ENCODE measurements around the gene CAMK2D.

Gene CAMK2D

GRCh38 chr4:113438596-113438995 lies 322.9 kb downstream of the CAMK2D start:
- DNase-seq (ENCODE audit: low read depth) = no peak

GRCh38 chr4:113437129-113437528 lies 324.4 kb downstream of the CAMK2D start:
- DNase-seq (ENCODE audit: low read depth) = no peak

GRCh38 chr4:113436360-113436759 lies 325.2 kb downstream of the CAMK2D start:
- DNase-seq (ENCODE audit: low read depth) = no peak

GRCh38 chr4:113435893-113436292 lies 325.6 kb downstream of the CAMK2D start:
- DNase-seq (ENCODE audit: low read depth) = no peak

GRCh38 chr4:113434247-113434587 lies 327.3 kb downstream of the CAMK2D start:
- DNase-seq (ENCODE audit: low read depth) = no peak

- DNase-seq (ENCODE audit: low read depth) = no peak
Measured at GRCh38 chr4:113433536-113434246, 327.8 kb downstream of the CAMK2D start.

GRCh38 chr4:113433116-113433515 lies 328.4 kb downstream of the CAMK2D start:
- no peak for DNase-seq (ENCODE audit: low read depth)

GRCh38 chr4:113423631-113424030 lies 337.9 kb downstream of the CAMK2D start:
- DNase-seq (ENCODE audit: low read depth) = no peak

GRCh38 chr4:113420938-113421337 lies 340.6 kb downstream of the CAMK2D start:
- DNase-seq (ENCODE audit: low read depth) = no peak

- no peak for DNase-seq (ENCODE audit: low read depth)
Measured at GRCh38 chr4:113419631-113420030, 341.9 kb downstream of the CAMK2D start.

- no peak for DNase-seq (ENCODE audit: low read depth)
Measured at GRCh38 chr4:113411496-113411938, 350.0 kb downstream of the CAMK2D start.

- DNase-seq (ENCODE audit: low read depth) = no peak
Measured at GRCh38 chr4:113410686-113411085, 350.9 kb downstream of the CAMK2D start.

- no peak for DNase-seq (ENCODE audit: low read depth)
Measured at GRCh38 chr4:113409181-113409580, 352.4 kb downstream of the CAMK2D start.

GRCh38 chr4:113407409-113407808 lies 354.1 kb downstream of the CAMK2D start:
- no peak for DNase-seq (ENCODE audit: low read depth)

GRCh38 chr4:113406723-113407016 lies 354.9 kb downstream of the CAMK2D start:
- DNase-seq (ENCODE audit: low read depth) = no peak

GRCh38 chr4:113405874-113406722 lies 355.4 kb downstream of the CAMK2D start:
- no peak for DNase-seq (ENCODE audit: low read depth)

GRCh38 chr4:113404841-113405240 lies 356.7 kb downstream of the CAMK2D start:
- DNase-seq (ENCODE audit: low read depth) = no peak

- DNase-seq (ENCODE audit: low read depth) = no peak
Measured at GRCh38 chr4:113404167-113404571, 357.4 kb downstream of the CAMK2D start.

All from CMK (cell line).